HepG2 (cell line): ENCODE measurements around the gene CARMIL3. TPM values are rescaled to one million over a fixed set of nuclear protein-coding genes. Genes with fewer than 3 reads are reported as not detected.

Source experiments
- FIP1L1 ChIP-seq: fragments of 200-400 bp; formaldehyde crosslinking; IDR thresholded peaks from 2 replicates; pipeline ENCODE4 v1.6.1; 2018; ENCODE audit warnings: low read depth, mild to moderate bottlenecking, low read length, moderate library complexity, borderline replicate concordance; ENCODE audit not compliant: insufficient read depth
- HNRNPK ChIP-seq: fragments of 200-400 bp; formaldehyde crosslinking; IDR thresholded peaks from 2 replicates; pipeline ENCODE4 v1.6.1; 2018; ENCODE audit warnings: low read length, low read depth, moderate library complexity, mild to moderate bottlenecking; ENCODE audit not compliant: poor library complexity, severe bottlenecking
- KLF12 ChIP-seq: sonication (generic); formaldehyde crosslinking; IDR thresholded peaks from 2 replicates; pipeline ENCODE4 v1.4.0; 2020; ENCODE audit warnings: missing genetic modification reagents, borderline replicate concordance
- MEIS1 ChIP-seq: sonication (generic); formaldehyde crosslinking; IDR thresholded peaks from 2 replicates; pipeline ENCODE4 v1.9.0; 2021; ENCODE audit warnings: mild to moderate bottlenecking, missing genetic modification reagents, moderate library complexity, borderline replicate concordance
- NCOA5 ChIP-seq: sonication (generic); formaldehyde crosslinking; IDR thresholded peaks from 2 replicates; pipeline ENCODE4 v1.4.0; 2020; ENCODE audit warnings: missing genetic modification reagents
- NFIB ChIP-seq: sonication (generic); formaldehyde crosslinking; IDR thresholded peaks from 2 replicates; pipeline ENCODE4 v1.9.0; 2021; ENCODE audit warnings: missing genetic modification reagents, mild to moderate bottlenecking, borderline replicate concordance
- SIN3B ChIP-seq: fragments of 150-350 bp; IDR thresholded peaks from 2 replicates; pipeline ENCODE4 v1.6.1; 2014; ENCODE audit warnings: low read length
- SSRP1 ChIP-seq: IDR thresholded peaks from 2 replicates; pipeline ENCODE4 v1.6.1; 2016; ENCODE audit warnings: control low read depth
- ZNF333 ChIP-seq: sonication (generic); formaldehyde crosslinking; IDR thresholded peaks from 2 replicates; pipeline ENCODE4 v1.4.0; 2020; ENCODE audit warnings: mild to moderate bottlenecking, missing genetic modification reagents, borderline replicate concordance
- ZNF451 ChIP-seq: sonication (generic); formaldehyde crosslinking; IDR thresholded peaks from 2 replicates; pipeline ENCODE4 v1.5.0; 2020; ENCODE audit warnings: mild to moderate bottlenecking, missing genetic modification reagents
- ZNF567 ChIP-seq: sonication (generic); formaldehyde crosslinking; IDR thresholded peaks from 2 replicates; pipeline ENCODE4 v1.8.1; 2023; ENCODE audit warnings: mild to moderate bottlenecking, missing genetic modification reagents, borderline replicate concordance
- ZNF607 ChIP-seq: sonication (generic); formaldehyde crosslinking; IDR thresholded peaks from 2 replicates; pipeline ENCODE4 v1.5.1; 2020; ENCODE audit warnings: missing genetic modification reagents, mild to moderate bottlenecking, borderline replicate concordance
- ZNF614 ChIP-seq: IDR thresholded peaks from 2 replicates; pipeline ENCODE4 v1.6.1; 2018; ENCODE audit warnings: missing biosample characterization, missing genetic modification reagents, inconsistent platforms, borderline replicate concordance
- polyA plus RNA-seq, 8 experiments: library from polyadenylated mRNA; depleted of rRNA in 3 of 8; stranded (reverse) in 7 of 8; unstranded in 1 of 8; fragments of >200 nt; fragmentation: Illumina TruSeq in 4 of 8; extraction: Trizol in 4 of 8; gene quantifications; 2 replicates each; pipeline versions ENCODE4 v1.2.1 to v1.2.3, GENCODE V29; 2011 to 2016; ENCODE audit warnings: low read depth in 4 of 8, missing spikeins in 1 of 8, mixed read lengths in 1 of 8; ENCODE audit not compliant: insufficient read depth in 1 of 8
- total RNA-seq, 5 experiments: library from RNA; depleted of rRNA; stranded (reverse); fragments of >200 nt; fragmentation: Illumina TruSeq; extraction: Trizol; gene quantifications; 2 replicates each; pipeline ENCODE4 v1.2.3, GENCODE V29; 2016; ENCODE audit warnings: low read depth in 1 of 5
- TF ChIP-seq, protein P1 (sequence below): sonication (generic); formaldehyde crosslinking; conservative IDR thresholded peaks from 2 replicates; pipeline ENCODE4 v1.4.0; 2020; ENCODE audit warnings: mild to moderate bottlenecking, missing genetic modification reagents, moderate library complexity
- TF ChIP-seq, protein P2 (sequence below): sonication (generic); formaldehyde crosslinking; IDR thresholded peaks from 2 replicates; pipeline ENCODE4 v1.9.0; 2021; ENCODE audit warnings: missing genetic modification reagents, borderline replicate concordance
- TF ChIP-seq, protein P3 (sequence below): sonication (generic); formaldehyde crosslinking; IDR thresholded peaks from 2 replicates; pipeline ENCODE4 v1.4.0; 2020; ENCODE audit warnings: missing genetic modification reagents
- TF ChIP-seq, protein P4 (sequence below): sonication (generic); formaldehyde crosslinking; IDR thresholded peaks from 2 replicates; pipeline ENCODE4 v1.4.0; 2020; ENCODE audit warnings: mild to moderate bottlenecking, low read depth, missing genetic modification reagents

Gene CARMIL3
- total and polyA plus RNA-seq, 2 of the 13 experiments (the other 11 are each of a cell fraction or from before 2014, with no cell fraction given) = 0.27 to 0.55 TPM

DNA sequence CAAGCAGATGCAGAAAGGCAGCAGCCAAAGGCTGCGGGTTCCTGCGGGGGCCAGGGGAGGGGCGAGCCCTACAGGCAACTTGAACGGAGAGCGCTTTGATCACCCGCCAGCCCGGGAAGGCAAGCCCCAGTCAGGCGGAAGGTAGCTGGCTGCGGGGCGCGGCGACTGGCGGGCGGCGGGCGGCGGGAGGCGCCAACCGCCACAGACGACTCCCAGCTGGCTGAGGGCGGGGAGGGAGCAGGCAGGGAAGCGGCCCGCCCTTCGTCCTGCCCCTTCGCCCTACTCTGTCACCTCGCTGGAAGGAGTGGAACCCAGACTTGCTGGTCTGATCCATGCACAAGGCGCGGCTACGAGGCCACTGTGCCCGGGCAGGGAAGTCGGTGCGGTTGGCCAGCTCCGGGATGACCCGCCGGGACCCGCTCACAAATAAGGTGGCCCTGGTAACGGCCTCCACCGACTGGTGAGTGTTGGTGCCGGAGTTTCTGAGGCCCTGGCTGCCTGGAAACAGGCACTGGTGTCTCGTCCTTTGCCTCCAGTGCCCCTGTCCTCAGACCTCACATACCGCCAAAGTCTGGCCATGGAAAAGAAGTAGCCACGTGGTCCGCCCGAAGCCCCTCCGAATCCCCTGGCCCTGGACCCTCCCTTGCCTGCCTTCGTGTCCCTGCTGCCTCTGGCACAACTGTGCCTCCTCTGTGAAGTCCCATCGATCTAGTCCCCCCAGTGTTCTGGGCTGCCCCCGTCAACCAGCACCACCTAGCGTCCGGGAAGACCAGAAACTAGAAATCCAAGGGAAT is 15.4 kb upstream of the CARMIL3 start (continued):
- TF ChIP-seq, protein P1, sequence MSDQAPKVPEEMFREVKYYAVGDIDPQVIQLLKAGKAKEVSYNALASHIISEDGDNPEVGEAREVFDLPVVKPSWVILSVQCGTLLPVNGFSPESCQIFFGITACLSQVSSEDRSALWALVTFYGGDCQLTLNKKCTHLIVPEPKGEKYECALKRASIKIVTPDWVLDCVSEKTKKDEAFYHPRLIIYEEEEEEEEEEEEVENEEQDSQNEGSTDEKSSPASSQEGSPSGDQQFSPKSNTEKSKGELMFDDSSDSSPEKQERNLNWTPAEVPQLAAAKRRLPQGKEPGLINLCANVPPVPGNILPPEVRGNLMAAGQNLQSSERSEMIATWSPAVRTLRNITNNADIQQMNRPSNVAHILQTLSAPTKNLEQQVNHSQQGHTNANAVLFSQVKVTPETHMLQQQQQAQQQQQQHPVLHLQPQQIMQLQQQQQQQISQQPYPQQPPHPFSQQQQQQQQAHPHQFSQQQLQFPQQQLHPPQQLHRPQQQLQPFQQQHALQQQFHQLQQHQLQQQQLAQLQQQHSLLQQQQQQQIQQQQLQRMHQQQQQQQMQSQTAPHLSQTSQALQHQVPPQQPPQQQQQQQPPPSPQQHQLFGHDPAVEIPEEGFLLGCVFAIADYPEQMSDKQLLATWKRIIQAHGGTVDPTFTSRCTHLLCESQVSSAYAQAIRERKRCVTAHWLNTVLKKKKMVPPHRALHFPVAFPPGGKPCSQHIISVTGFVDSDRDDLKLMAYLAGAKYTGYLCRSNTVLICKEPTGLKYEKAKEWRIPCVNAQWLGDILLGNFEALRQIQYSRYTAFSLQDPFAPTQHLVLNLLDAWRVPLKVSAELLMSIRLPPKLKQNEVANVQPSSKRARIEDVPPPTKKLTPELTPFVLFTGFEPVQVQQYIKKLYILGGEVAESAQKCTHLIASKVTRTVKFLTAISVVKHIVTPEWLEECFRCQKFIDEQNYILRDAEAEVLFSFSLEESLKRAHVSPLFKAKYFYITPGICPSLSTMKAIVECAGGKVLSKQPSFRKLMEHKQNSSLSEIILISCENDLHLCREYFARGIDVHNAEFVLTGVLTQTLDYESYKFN = peak; percentile 55; the same call in 1 of the 2 replicates
- TF ChIP-seq NFIB (CRISPR knock-in tag) (no peak), ZNF333 (CRISPR knock-in tag) (no peak; the same call in 1 of the 2 replicates), SIN3B (no peak), ZNF451 (peak; percentile 95), ZNF567 (no peak), ZNF614 (peak; percentile 76; the same call in 1 of the 2 replicates), KLF12 (CRISPR knock-in tag) (peak; percentile 57; the same call in 1 of the 2 replicates), NCOA5 (CRISPR knock-in tag) (no peak), MEIS1 (CRISPR knock-in tag) (peak; percentile 49; the same call in 1 of the 2 replicates), HNRNPK (peak; percentile 62), ZNF607 (CRISPR knock-in tag) (peak; percentile 80; the same call in 1 of the 2 replicates), SSRP1 (CRISPR knock-in tag) (0 out of 2 replicates have a peak, but pooled peaks have one; percentile 44), FIP1L1 (no peak)
- TF ChIP-seq, protein P2, sequence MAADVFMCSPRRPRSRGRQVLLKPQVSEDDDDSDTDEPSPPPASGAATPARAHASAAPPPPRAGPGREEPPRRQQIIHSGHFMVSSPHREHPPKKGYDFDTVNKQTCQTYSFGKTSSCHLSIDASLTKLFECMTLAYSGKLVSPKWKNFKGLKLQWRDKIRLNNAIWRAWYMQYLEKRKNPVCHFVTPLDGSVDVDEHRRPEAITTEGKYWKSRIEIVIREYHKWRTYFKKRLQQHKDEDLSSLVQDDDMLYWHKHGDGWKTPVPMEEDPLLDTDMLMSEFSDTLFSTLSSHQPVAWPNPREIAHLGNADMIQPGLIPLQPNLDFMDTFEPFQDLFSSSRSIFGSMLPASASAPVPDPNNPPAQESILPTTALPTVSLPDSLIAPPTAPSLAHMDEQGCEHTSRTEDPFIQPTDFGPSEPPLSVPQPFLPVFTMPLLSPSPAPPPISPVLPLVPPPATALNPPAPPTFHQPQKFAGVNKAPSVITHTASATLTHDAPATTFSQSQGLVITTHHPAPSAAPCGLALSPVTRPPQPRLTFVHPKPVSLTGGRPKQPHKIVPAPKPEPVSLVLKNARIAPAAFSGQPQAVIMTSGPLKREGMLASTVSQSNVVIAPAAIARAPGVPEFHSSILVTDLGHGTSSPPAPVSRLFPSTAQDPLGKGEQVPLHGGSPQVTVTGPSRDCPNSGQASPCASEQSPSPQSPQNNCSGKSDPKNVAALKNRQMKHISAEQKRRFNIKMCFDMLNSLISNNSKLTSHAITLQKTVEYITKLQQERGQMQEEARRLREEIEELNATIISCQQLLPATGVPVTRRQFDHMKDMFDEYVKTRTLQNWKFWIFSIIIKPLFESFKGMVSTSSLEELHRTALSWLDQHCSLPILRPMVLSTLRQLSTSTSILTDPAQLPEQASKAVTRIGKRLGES (CRISPR knock-in tag) = no peak
- TF ChIP-seq, protein P3, sequence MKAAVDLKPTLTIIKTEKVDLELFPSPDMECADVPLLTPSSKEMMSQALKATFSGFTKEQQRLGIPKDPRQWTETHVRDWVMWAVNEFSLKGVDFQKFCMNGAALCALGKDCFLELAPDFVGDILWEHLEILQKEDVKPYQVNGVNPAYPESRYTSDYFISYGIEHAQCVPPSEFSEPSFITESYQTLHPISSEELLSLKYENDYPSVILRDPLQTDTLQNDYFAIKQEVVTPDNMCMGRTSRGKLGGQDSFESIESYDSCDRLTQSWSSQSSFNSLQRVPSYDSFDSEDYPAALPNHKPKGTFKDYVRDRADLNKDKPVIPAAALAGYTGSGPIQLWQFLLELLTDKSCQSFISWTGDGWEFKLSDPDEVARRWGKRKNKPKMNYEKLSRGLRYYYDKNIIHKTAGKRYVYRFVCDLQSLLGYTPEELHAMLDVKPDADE (CRISPR knock-in tag) = no peak
- TF ChIP-seq, protein P4, sequence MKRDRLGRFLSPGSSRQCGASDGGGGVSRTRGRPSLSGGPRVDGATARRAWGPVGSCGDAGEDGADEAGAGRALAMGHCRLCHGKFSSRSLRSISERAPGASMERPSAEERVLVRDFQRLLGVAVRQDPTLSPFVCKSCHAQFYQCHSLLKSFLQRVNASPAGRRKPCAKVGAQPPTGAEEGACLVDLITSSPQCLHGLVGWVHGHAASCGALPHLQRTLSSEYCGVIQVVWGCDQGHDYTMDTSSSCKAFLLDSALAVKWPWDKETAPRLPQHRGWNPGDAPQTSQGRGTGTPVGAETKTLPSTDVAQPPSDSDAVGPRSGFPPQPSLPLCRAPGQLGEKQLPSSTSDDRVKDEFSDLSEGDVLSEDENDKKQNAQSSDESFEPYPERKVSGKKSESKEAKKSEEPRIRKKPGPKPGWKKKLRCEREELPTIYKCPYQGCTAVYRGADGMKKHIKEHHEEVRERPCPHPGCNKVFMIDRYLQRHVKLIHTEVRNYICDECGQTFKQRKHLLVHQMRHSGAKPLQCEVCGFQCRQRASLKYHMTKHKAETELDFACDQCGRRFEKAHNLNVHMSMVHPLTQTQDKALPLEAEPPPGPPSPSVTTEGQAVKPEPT (CRISPR knock-in tag) = peak; percentile 21; the same call in 1 of the 2 replicates
